H1 (cell line): ENCODE results near the gene COTL1. TPM values are rescaled to one million over a fixed set of nuclear protein-coding genes. Genes with fewer than 3 reads are reported as not detected.

ENCODE experiments used
- HDAC2 ChIP-seq, 2 experiments: fragments of 300-600 bp in 1 of 2; sonication (generic) in 1 of 2; IDR thresholded peaks; 2 replicates each; pipeline ENCODE4 v1.6.1; 2011 to 2012; ENCODE audit warnings: low read depth in 2 of 2, low read length in 2 of 2, mild to moderate bottlenecking in 2 of 2, moderate library complexity in 2 of 2, borderline replicate concordance in 1 of 2, inconsistent platforms in 1 of 2
- HDAC6 ChIP-seq: IDR thresholded peaks from one replicate; pipeline ENCODE4 v1.7.1; 2012; ENCODE audit warnings: low read depth, mild to moderate bottlenecking, inconsistent platforms, low read length, moderate library complexity
- RXRA ChIP-seq: IDR thresholded peaks from 2 replicates; pipeline ENCODE4 v1.6.1; 2011; ENCODE audit warnings: low read depth, mild to moderate bottlenecking, low read length, moderate library complexity; ENCODE audit not compliant: insufficient read depth
- SIN3A ChIP-seq, 2 experiments: IDR thresholded peaks in 1 of 2; conservative IDR thresholded peaks in 1 of 2; 2 replicates each; pipeline ENCODE4 v1.6.1; 2011 to 2012; ENCODE audit warnings: low read length in 2 of 2, improper control_type of control experiment in 1 of 2, low read depth in 1 of 2, mild to moderate bottlenecking in 1 of 2
- polyA plus RNA-seq, 7 experiments: library from polyadenylated mRNA; depleted of rRNA in 3 of 7; stranded (reverse) in 5 of 7; unstranded in 2 of 7; fragments of >200 nt in 5 of 7; fragments of 200-250 nt in 2 of 7; gene quantifications; 1 replicate in 5 of 7; 2 replicates in 1 of 7; 4 replicates in 1 of 7; pipeline versions ENCODE4 v1.2.1 to v1.2.3, GENCODE V29; 2011 to 2013; ENCODE audit warnings: missing spikeins in 2 of 7, mixed read lengths in 2 of 7
- total RNA-seq: library from RNA; stranded (reverse); fragmentation: NEBNext Ultra II Directional; extraction: Animal tissue kit (Norgen Biotek cat#: 25700); gene quantifications from 2 replicates; pipeline ENCODE4 v1.2.1, GENCODE V29; 2021

Gene COTL1
- total and polyA plus RNA-seq, 2 of the 8 experiments (the other 6 are each of a cell fraction or from before 2014, with no cell fraction given): 59.2 to 183 TPM

GRCh38 chr16:84562174-84562815 is 55.6 kb downstream of the COTL1 start (continued):
- TF ChIP-seq SIN3A (conservative IDR thresholded peaks at IDR 0.05 in 1 of 2, IDR thresholded peaks at IDR 0.05 in 1 of 2; ENCODE audit: low read depth in 1 of 2, low read length in 2 of 2) (no peak), HDAC2 (IDR thresholded peaks at IDR 0.05; ENCODE audit: borderline replicate concordance in 1 of 2, low read depth in 2 of 2, low read length in 2 of 2) (no peak), RXRA (no peak), HDAC6 (no peak)
